Natural killer cell treated with Interleukin-12 subunit alpha and Interleukin-12 subunit beta and Interleukin-15 and Interleukin-18, amount 100 ng/mL, for 72 hours (primary cell): Measurements from ENCODE around the gene C8A. TPM values are rescaled to one million over a fixed set of nuclear protein-coding genes. Genes with fewer than 3 reads are reported as not detected.

Experiments used
- ATAC-seq, 2 donors: fragments of 150-1000 bp; cut with Tn5 transposase in 1 of 2; sonication (Bioruptor Pico), chemical (Tn5 transposase) in 1 of 2; 2 replicates each; pipeline ENCODE4 v1.10.0; 2021
- DNase-seq: peaks from one replicate; pipeline ENCODE4 v3.0.0; 2022; ENCODE audit warnings: low spot score
- H3K27ac Mint-ChIP-seq, 2 donors: 1 replicate in 1 of 2; 2 replicates in 1 of 2; pipeline ENCODE4 v1.8.0; 2022; ENCODE audit warnings: mixed read lengths in 2 of 2, mild to moderate bottlenecking in 1 of 2, moderate library complexity in 1 of 2
- H3K27me3 Mint-ChIP-seq, 2 donors: 1 replicate in 1 of 2; 2 replicates in 1 of 2; pipeline ENCODE4 v1.8.0; 2022; ENCODE audit warnings: mixed read lengths in 2 of 2
- H3K36me3 Mint-ChIP-seq: one replicate; pipeline ENCODE4 v1.8.0; 2022; ENCODE audit warnings: mixed read lengths
- H3K4me1 Mint-ChIP-seq, 2 donors: 1 replicate in 1 of 2; 2 replicates in 1 of 2; pipeline ENCODE4 v1.8.0; 2022; ENCODE audit warnings: low read depth in 2 of 2, mixed read lengths in 2 of 2, mild to moderate bottlenecking in 1 of 2
- H3K4me3 Mint-ChIP-seq: one replicate; pipeline ENCODE4 v1.8.0; 2022; ENCODE audit warnings: mixed read lengths
- H3K9me3 Mint-ChIP-seq: 2 replicates; pipeline ENCODE4 v1.8.0; 2022; ENCODE audit warnings: mixed read lengths
- total RNA-seq, 2 donors: library from RNA; stranded (reverse); gene quantifications; one replicate each; pipeline ENCODE4 v1.2.3, GENCODE V29; 2022

C8A gene
- total RNA-seq, 2 donors from 2014 or later = not detected

GRCh38 chr1:56827711-56828110 is 26.9 kb upstream of the C8A start:
- ATAC-seq (no peak), DNase-seq (no peak)
- Mint-ChIP-seq H3K4me3 (no peak overlapping the region), H3K4me1 (peaks cover 8 to 9% of the 10 kb centered on the region in 2 donors), H3K27me3 (peaks cover 25 to 35% of the 10 kb centered on the region in 2 donors), H3K36me3 (no peaks in the 10 kb centered on the region), H3K27ac (no peak overlapping the region), H3K9me3 (no peaks in the 10 kb centered on the region)

GRCh38 chr1:56830052-56830451 is 24.5 kb upstream of the C8A start:
- Mint-ChIP-seq H3K4me3 (no peak overlapping the region), H3K9me3 (no peaks in the 10 kb centered on the region), H3K36me3 (no peaks in the 10 kb centered on the region), H3K27me3 (peaks cover 21 to 29% of the 10 kb centered on the region in 2 donors), H3K4me1 (peaks cover 8 to 24% of the 10 kb centered on the region in 2 donors), H3K27ac (no peak overlapping the region)
- ATAC-seq (no peak), DNase-seq (no peak)

DNA sequence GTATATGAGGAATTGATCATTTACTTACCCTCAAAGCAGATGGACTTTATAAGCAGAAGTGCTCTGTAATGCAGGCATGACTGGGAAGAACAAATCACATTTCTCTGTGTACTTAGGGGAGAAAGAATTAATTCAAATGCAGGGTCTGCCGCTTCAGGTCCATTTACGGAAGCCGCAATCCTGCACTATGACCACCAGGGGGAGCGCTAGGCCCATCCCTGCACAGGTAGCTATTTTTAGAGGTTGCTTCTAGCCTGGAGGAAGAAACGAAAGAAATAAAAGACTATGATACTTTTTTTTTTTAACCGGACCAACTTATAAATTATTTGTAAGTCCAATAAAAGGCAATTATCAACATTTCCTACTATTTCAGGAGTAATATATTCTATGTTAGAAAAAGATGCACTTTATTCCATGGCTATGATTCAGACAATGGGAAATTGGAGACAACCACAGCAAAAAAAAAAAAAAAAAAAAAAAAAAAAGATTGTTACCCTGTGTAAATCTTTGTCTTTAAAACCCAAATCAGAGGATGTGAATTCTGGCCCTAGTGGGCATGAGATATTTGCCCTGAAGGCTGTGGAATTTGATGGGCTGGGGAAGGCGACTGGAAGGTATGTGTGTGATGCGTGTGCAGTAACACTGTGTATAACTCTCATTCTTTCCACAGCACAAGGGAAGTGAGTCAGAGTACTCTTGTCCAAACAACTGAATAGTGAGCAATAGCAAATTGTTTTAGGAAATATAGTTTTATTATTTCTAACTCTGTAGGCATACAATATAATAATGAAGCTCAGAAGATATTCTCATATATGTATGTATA is 22.5 kb upstream of the C8A start:
- peaks cover 13 to 17% of the 10 kb centered on the region in 2 donors for H3K27me3 Mint-ChIP-seq
- peaks cover 8 to 25% of the 10 kb centered on the region in 2 donors for H3K4me1 Mint-ChIP-seq
- no peaks in the 10 kb centered on the region for H3K36me3 Mint-ChIP-seq
- no peaks in the 10 kb centered on the region for H3K9me3 Mint-ChIP-seq
- ATAC-seq = peak; percentile 64 to 80
- no peak overlapping the region for H3K4me3 Mint-ChIP-seq
- H3K27ac Mint-ChIP-seq = peak overlapping the region in 1 of 2 donors; percentile 80
- peak; percentile 81 for DNase-seq

DNA sequence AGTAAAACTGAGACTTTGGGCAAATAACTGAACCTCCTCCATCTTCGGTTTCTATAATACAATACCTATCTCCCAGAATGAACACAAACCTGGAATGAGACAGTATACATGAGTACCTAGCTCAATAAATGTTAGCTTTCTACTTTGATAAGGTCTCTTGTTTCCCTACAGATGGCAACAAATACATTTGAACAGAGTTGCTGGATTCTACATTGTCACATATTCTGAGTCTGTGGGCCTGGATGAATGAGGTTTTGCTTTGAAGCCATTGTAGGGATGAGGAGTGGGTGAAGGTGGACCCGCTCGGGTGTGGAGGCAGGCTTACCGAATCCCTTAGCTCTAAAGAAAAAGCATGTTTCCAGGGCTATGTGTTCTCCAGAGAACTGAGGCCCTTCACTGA is 21.5 kb upstream of the C8A start:
- no peak overlapping the region for H3K4me3 Mint-ChIP-seq
- H3K36me3 Mint-ChIP-seq = no peaks in the 10 kb centered on the region
- H3K4me1 Mint-ChIP-seq = peaks cover 8 to 25% of the 10 kb centered on the region in 2 donors
- ATAC-seq (no peak), DNase-seq (no peak)
- H3K27me3 Mint-ChIP-seq = peaks cover 13 to 17% of the 10 kb centered on the region in 2 donors
- H3K27ac Mint-ChIP-seq = peak overlapping the region in 1 of 2 donors; percentile 80
- H3K9me3 Mint-ChIP-seq = no peaks in the 10 kb centered on the region

- H3K9me3 Mint-ChIP-seq = no peaks in the 10 kb centered on the region
- H3K27me3 Mint-ChIP-seq = peaks cover 5 to 7% of the 10 kb centered on the region in 2 donors
- DNase-seq = no peak
- peak; percentile 51 to 56 for ATAC-seq
- H3K4me3 Mint-ChIP-seq = no peak overlapping the region
- H3K4me1 Mint-ChIP-seq = peaks cover 8 to 25% of the 10 kb centered on the region in 2 donors
- H3K27ac Mint-ChIP-seq = peak overlapping the region in 1 of 2 donors; percentile 79
- no peaks in the 10 kb centered on the region for H3K36me3 Mint-ChIP-seq
Observed at GRCh38 chr1:56834137-56834900, 20.3 kb upstream of the C8A start.

- DNase-seq = no peak
- no peak for ATAC-seq
- Mint-ChIP-seq H3K4me1 (peaks cover 8 to 25% of the 10 kb centered on the region in 2 donors), H3K36me3 (no peaks in the 10 kb centered on the region), H3K27me3 (peaks cover 0 to 4% of the 10 kb centered on the region in 2 donors), H3K9me3 (no peaks in the 10 kb centered on the region), H3K4me3 (no peak overlapping the region), H3K27ac (peak overlapping the region in 1 of 2 donors; percentile 32)
Observed at GRCh38 chr1:56835657-56836056, 18.9 kb upstream of the C8A start.

DNA sequence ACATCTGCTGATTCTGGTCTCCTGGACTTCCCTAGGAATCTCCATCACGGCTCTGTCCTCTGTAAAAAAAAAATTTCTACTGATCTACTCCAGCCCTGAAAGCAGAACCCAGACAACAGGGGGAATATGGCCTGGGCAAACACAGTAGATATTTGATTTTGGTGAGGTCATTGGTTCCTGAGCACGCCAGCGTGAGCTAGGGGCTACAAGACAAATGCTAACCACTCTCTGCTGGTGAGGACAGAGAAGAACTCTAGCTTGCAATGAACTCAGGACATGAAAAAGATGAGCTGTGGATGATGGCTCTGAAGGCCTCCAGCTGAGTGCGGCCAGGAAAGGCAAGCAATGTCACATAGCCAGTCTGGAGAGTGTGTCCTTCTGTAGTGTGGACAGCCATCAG is 18.2 kb upstream of the C8A start:
- Mint-ChIP-seq H3K4me3 (no peak overlapping the region), H3K4me1 (peaks cover 8 to 25% of the 10 kb centered on the region in 2 donors), H3K27me3 (peaks cover 0 to 4% of the 10 kb centered on the region in 2 donors), H3K27ac (peak overlapping the region in 1 of 2 donors; percentile 32), H3K9me3 (no peaks in the 10 kb centered on the region), H3K36me3 (no peaks in the 10 kb centered on the region)
- ATAC-seq (no peak), DNase-seq (no peak)

DNA sequence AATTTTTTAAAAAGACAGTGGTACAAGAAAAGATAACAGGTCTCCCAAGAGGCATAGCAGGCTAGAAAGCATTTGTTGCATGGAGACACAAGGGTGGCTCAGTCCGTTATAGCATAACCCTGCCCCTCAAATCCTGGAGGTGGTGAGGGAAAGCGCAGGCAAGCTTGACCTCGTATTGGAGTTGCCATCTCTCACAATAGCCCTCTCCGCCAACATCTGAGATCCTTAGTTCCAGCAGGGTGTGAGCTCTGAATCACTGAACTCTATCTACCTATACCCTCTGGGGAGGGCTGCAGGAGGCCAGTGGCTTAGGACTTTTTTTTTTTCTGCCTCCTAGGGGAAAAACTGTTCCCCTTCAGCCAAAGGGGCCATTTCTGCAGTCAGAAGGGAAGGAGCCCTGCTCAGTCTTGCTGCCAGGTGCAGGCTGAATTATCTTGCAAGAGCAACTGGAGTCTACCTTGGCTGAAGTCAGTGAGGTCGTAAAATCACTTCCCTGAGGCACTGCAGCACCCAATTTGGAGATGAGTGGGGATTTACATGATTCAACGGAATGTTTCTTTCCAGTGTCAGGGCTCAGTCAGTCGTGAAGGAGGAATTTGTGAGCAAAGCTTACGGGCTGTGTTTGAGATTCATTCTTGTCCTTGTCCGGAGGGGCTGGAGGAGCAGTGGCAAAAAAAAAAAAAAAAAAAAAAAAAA is 17.2 kb upstream of the C8A start:
- no peak overlapping the region for H3K27ac Mint-ChIP-seq
- H3K27me3 Mint-ChIP-seq = no peaks in the 10 kb centered on the region
- no peak overlapping the region for H3K4me3 Mint-ChIP-seq
- H3K36me3 Mint-ChIP-seq = no peaks in the 10 kb centered on the region
- ATAC-seq (no peak), DNase-seq (no peak)
- H3K4me1 Mint-ChIP-seq = peaks cover 0 to 19% of the 10 kb centered on the region in 2 donors
- no peaks in the 10 kb centered on the region for H3K9me3 Mint-ChIP-seq

DNA sequence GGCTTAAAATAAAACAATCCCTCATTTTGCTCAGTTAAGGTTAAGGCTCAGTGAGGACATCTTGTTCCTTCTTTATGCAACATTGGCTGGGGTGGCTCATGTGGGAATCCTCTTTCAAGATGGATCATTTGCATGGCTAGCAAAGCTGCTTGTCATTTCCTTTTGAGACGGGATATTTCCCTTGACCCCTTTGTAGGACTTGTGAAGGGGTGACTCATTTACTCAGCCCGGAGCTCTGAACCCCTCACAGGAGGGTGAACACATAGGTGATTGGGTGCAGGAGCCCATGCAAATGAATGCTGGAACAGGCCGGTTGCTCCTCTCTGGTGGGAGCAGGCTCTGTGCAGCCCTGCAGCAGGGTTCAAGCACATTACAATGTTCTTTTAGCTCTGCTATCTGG is 15.8 kb upstream of the C8A start:
- Mint-ChIP-seq H3K9me3 (no peaks in the 10 kb centered on the region), H3K4me1 (peaks cover 0 to 11% of the 10 kb centered on the region in 2 donors), H3K36me3 (no peaks in the 10 kb centered on the region), H3K27ac (no peak overlapping the region), H3K27me3 (no peaks in the 10 kb centered on the region), H3K4me3 (no peak overlapping the region)
- ATAC-seq = peak in 1 of 2 donors; percentile 22
- DNase-seq = no peak

DNA sequence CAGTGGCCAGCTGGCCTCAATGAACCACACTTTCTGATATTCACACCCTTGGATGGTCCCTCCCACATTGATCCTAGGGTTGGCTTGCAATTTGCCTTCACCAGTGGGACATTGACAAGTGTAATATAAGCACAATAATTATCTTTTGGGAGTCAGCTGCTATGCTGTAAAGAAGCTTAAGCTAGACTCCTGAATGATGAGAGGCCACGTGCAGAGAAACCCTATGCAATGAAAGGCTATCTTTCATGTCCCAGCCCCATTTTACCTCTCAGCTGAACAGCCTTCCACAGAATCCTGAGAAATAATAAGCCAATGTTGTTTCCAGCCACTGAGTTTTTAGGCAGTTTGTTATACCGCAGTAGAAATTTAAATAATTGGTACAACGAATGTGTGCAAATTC is 11.1 kb upstream of the C8A start:
- ATAC-seq = no peak
- Mint-ChIP-seq H3K27me3 (peaks cover 13 to 25% of the 10 kb centered on the region in 2 donors), H3K4me3 (no peak overlapping the region), H3K27ac (no peak overlapping the region), H3K4me1 (peaks cover 0 to 5% of the 10 kb centered on the region in 2 donors), H3K36me3 (no peaks in the 10 kb centered on the region), H3K9me3 (peaks cover 2% of the 10 kb centered on the region)
- no peak for DNase-seq

GRCh38 chr1:56844545-56845136 is 10.0 kb upstream of the C8A start:
- Mint-ChIP-seq H3K27ac (no peak overlapping the region), H3K36me3 (no peaks in the 10 kb centered on the region), H3K27me3 (peaks cover 13 to 25% of the 10 kb centered on the region in 2 donors), H3K9me3 (peaks cover 2% of the 10 kb centered on the region), H3K4me3 (no peak overlapping the region), H3K4me1 (peaks cover 0 to 5% of the 10 kb centered on the region in 2 donors)
- DNase-seq (no peak), ATAC-seq (no peak)

GRCh38 chr1:56845343-56845742 is 9.3 kb upstream of the C8A start:
- peaks cover 2% of the 10 kb centered on the region for H3K9me3 Mint-ChIP-seq
- no peaks in the 10 kb centered on the region for H3K36me3 Mint-ChIP-seq
- peak overlapping the region in 1 of 2 donors; percentile 3 for H3K27ac Mint-ChIP-seq
- no peak for ATAC-seq
- no peak for DNase-seq
- peaks cover 13 to 25% of the 10 kb centered on the region in 2 donors for H3K27me3 Mint-ChIP-seq
- H3K4me3 Mint-ChIP-seq = no peak overlapping the region
- peaks cover 0 to 5% of the 10 kb centered on the region in 2 donors for H3K4me1 Mint-ChIP-seq

DNA sequence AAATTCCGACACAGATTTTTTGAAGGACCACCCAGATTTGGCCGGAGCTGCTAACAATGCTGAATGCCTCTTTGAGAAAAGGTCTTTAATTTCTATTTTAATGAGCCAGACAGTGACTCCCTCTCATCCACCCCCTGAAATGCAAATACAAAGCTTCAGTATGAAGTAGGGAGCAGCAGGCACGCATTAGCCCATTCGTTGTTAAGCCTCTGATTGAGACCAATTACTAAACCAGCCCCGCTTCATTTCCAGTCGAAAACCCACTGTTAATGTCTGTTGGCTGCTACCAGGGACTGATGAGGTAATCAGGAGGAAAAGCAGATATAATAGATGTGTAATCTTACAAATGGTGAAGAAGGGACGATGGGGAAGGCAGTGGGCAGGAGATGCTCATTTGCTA is 4.8 kb upstream of the C8A start:
- Mint-ChIP-seq H3K36me3 (no peaks in the 10 kb centered on the region), H3K4me1 (peaks cover 0 to 10% of the 10 kb centered on the region in 2 donors), H3K9me3 (peaks cover 2% of the 10 kb centered on the region), H3K27ac (no peak overlapping the region), H3K4me3 (no peak overlapping the region), H3K27me3 (peaks cover 22 to 34% of the 10 kb centered on the region in 2 donors)
- no peak for ATAC-seq
- no peak for DNase-seq
